A204.1 (cell line): ENCODE measurements around the gene BMP3.

Experiments used
- FAIRE-seq: peaks from 2 replicates; lab custom pipeline; 2012; peaks lifted over from hg19 to GRCh38; lab: Jason Lieb, UNC

BMP3 gene

GRCh38 chr4:81106150-81106549 lies 75.6 kb downstream of the BMP3 start:
- FAIRE-seq: no peak
